Measurements from ENCODE around the gene ANKRD53.

Gene ANKRD53

GRCh38 chr2:70983506-70984227 lies 5.2 kb downstream of the ANKRD53 start:
- H3K4me2 ChIP-seq (ENCODE audit: low read length, poor library complexity, severe bottlenecking) = no peak overlapping the region
- H2BK12ac ChIP-seq (ENCODE audit: low read length in 2 of 2) = no peak overlapping the region
- H3K9me3 ChIP-seq (ENCODE audit: control insufficient read depth, low read length) = no peaks in the 10 kb centered on the region
- H3K4me1 ChIP-seq (ENCODE audit: control insufficient read depth, insufficient read depth, low read depth, low read length) = peaks cover 7% of the 10 kb centered on the region
- 96% methylated on average over 8 of the region's 8 CpGs for WGBS
- no peak overlapping the region for H2BK120ac ChIP-seq (ENCODE audit: low read depth, low read length)
- H2AFZ ChIP-seq (ENCODE audit: low read depth, low read length) = no peak overlapping the region
- no peak overlapping the region for H4K8ac ChIP-seq (ENCODE audit: low read length)
- H3K27me3 ChIP-seq (ENCODE audit: control insufficient read depth in 1 of 2, insufficient read depth in 1 of 2, low read length in 2 of 2) = no peaks in the 10 kb centered on the region
- H2BK15ac ChIP-seq (ENCODE audit: low read depth, poor library complexity, severe bottlenecking) = no peak overlapping the region
- no peak overlapping the region for H3K4me3 ChIP-seq (ENCODE audit: insufficient read depth in 1 of 2, low read depth in 1 of 2, low read length in 2 of 2)
- H4K91ac ChIP-seq (ENCODE audit: low read length) = no peak overlapping the region
- H3K4ac ChIP-seq (ENCODE audit: low read depth in 1 of 2, low read length in 2 of 2) = no peak overlapping the region
- DNase-seq = no peak
- no peak overlapping the region for H2AK5ac ChIP-seq (ENCODE audit: low read length, severe bottlenecking)
- no peak overlapping the region for H3K23ac ChIP-seq (ENCODE audit: low read length in 2 of 2)
- no peak overlapping the region for H3K14ac ChIP-seq (ENCODE audit: low read length in 2 of 2)
- peaks cover 38 to 53% of the 10 kb centered on the region in 2 experiments for H3K36me3 ChIP-seq (ENCODE audit: control insufficient read depth in 1 of 2, insufficient read depth in 2 of 2, low read depth in 1 of 2, low read length in 2 of 2)
- no peak overlapping the region for H2BK5ac ChIP-seq (ENCODE audit: low read depth, low read length, poor library complexity, severe bottlenecking)
- peaks cover 10% of the 10 kb centered on the region for H3K79me1 ChIP-seq (replicated peaks; ENCODE audit: low read length, poor library complexity, severe bottlenecking)
- no peak overlapping the region for H3K9ac ChIP-seq (ENCODE audit: low read length)
- no peak overlapping the region for H3K27ac ChIP-seq (ENCODE audit: low read length, poor library complexity, severe bottlenecking)
- H3K18ac ChIP-seq (ENCODE audit: low read depth in 1 of 2, low read length in 2 of 2) = no peak overlapping the region

- no peak overlapping the region for H3K27ac ChIP-seq (ENCODE audit: low read length, poor library complexity, severe bottlenecking)
- H3K18ac ChIP-seq (ENCODE audit: low read depth in 1 of 2, low read length in 2 of 2) = no peak overlapping the region
- DNase-seq = no peak
- H2AK5ac ChIP-seq (ENCODE audit: low read length, severe bottlenecking) = no peak overlapping the region
- no peaks in the 10 kb centered on the region for H3K27me3 ChIP-seq (ENCODE audit: control insufficient read depth in 1 of 2, insufficient read depth in 1 of 2, low read length in 2 of 2)
- H3K23ac ChIP-seq (ENCODE audit: low read length in 2 of 2) = no peak overlapping the region
- H3K4me3 ChIP-seq (ENCODE audit: insufficient read depth in 1 of 2, low read depth in 1 of 2, low read length in 2 of 2) = no peak overlapping the region
- H3K9ac ChIP-seq (ENCODE audit: low read length) = no peak overlapping the region
- H2BK5ac ChIP-seq (ENCODE audit: low read depth, low read length, poor library complexity, severe bottlenecking) = no peak overlapping the region
- H4K8ac ChIP-seq (ENCODE audit: low read length) = no peak overlapping the region
- no peak overlapping the region for H2BK12ac ChIP-seq (ENCODE audit: low read length in 2 of 2)
- no peak overlapping the region for H2BK15ac ChIP-seq (ENCODE audit: low read depth, poor library complexity, severe bottlenecking)
- H3K9me3 ChIP-seq (ENCODE audit: control insufficient read depth, low read length) = no peaks in the 10 kb centered on the region
- no peak overlapping the region for H4K91ac ChIP-seq (ENCODE audit: low read length)
- no peak overlapping the region for H3K4ac ChIP-seq (ENCODE audit: low read depth in 1 of 2, low read length in 2 of 2)
- peaks cover 14% of the 10 kb centered on the region for H3K79me1 ChIP-seq (replicated peaks; ENCODE audit: low read length, poor library complexity, severe bottlenecking)
- no peak overlapping the region for H2AFZ ChIP-seq (ENCODE audit: low read depth, low read length)
- H3K4me2 ChIP-seq (ENCODE audit: low read length, poor library complexity, severe bottlenecking) = no peak overlapping the region
- 95% methylated on average over 3 of the region's 3 CpGs for WGBS
- H3K14ac ChIP-seq (ENCODE audit: low read length in 2 of 2) = no peak overlapping the region
- peaks cover 5% of the 10 kb centered on the region for H3K4me1 ChIP-seq (ENCODE audit: control insufficient read depth, insufficient read depth, low read depth, low read length)
- peaks cover 43 to 58% of the 10 kb centered on the region in 2 experiments for H3K36me3 ChIP-seq (ENCODE audit: control insufficient read depth in 1 of 2, insufficient read depth in 2 of 2, low read depth in 1 of 2, low read length in 2 of 2)
- H2BK120ac ChIP-seq (ENCODE audit: low read depth, low read length) = no peak overlapping the region
Observed at GRCh38 chr2:70984228-70984575, 5.8 kb downstream of the ANKRD53 start.

GRCh38 chr2:70984576-70985282 lies 6.3 kb downstream of the ANKRD53 start:
- Histone ChIP-seq H3K23ac (ENCODE audit: low read length in 2 of 2) (no peak overlapping the region), H3K36me3 (ENCODE audit: control insufficient read depth in 1 of 2, insufficient read depth in 2 of 2, low read depth in 1 of 2, low read length in 2 of 2) (peaks cover 49 to 60% of the 10 kb centered on the region in 2 experiments), H3K27me3 (ENCODE audit: control insufficient read depth in 1 of 2, insufficient read depth in 1 of 2, low read length in 2 of 2) (no peaks in the 10 kb centered on the region), H4K91ac (ENCODE audit: low read length) (no peak overlapping the region), H2AK5ac (ENCODE audit: low read length, severe bottlenecking) (no peak overlapping the region), H2BK5ac (ENCODE audit: low read depth, low read length, poor library complexity, severe bottlenecking) (no peak overlapping the region), H2AFZ (ENCODE audit: low read depth, low read length) (no peak overlapping the region), H3K4me3 (ENCODE audit: insufficient read depth in 1 of 2, low read depth in 1 of 2, low read length in 2 of 2) (no peak overlapping the region), H3K14ac (ENCODE audit: low read length in 2 of 2) (no peak overlapping the region), H3K18ac (ENCODE audit: low read depth in 1 of 2, low read length in 2 of 2) (no peak overlapping the region), H3K4ac (ENCODE audit: low read depth in 1 of 2, low read length in 2 of 2) (no peak overlapping the region), H3K4me1 (ENCODE audit: control insufficient read depth, insufficient read depth, low read depth, low read length) (peaks cover 5% of the 10 kb centered on the region), H3K27ac (ENCODE audit: low read length, poor library complexity, severe bottlenecking) (no peak overlapping the region), H2BK15ac (ENCODE audit: low read depth, poor library complexity, severe bottlenecking) (no peak overlapping the region), H3K9ac (ENCODE audit: low read length) (no peak overlapping the region), H2BK120ac (ENCODE audit: low read depth, low read length) (no peak overlapping the region), H3K4me2 (ENCODE audit: low read length, poor library complexity, severe bottlenecking) (no peak overlapping the region), H3K79me1 (replicated peaks; ENCODE audit: low read length, poor library complexity, severe bottlenecking) (peaks cover 17% of the 10 kb centered on the region), H2BK12ac (ENCODE audit: low read length in 2 of 2) (no peak overlapping the region), H3K9me3 (ENCODE audit: control insufficient read depth, low read length) (no peaks in the 10 kb centered on the region), H4K8ac (ENCODE audit: low read length) (no peak overlapping the region)
- DNase-seq = peak; percentile 52
- WGBS = 57% methylated on average over 32 of the region's 32 CpGs

- Histone ChIP-seq H3K9me3 (ENCODE audit: control insufficient read depth, low read length) (no peaks in the 10 kb centered on the region), H3K27me3 (ENCODE audit: control insufficient read depth in 1 of 2, insufficient read depth in 1 of 2, low read length in 2 of 2) (no peaks in the 10 kb centered on the region), H2BK120ac (ENCODE audit: low read depth, low read length) (no peak overlapping the region), H3K4me2 (ENCODE audit: low read length, poor library complexity, severe bottlenecking) (no peak overlapping the region), H3K4me3 (ENCODE audit: insufficient read depth in 1 of 2, low read depth in 1 of 2, low read length in 2 of 2) (no peak overlapping the region), H3K79me1 (replicated peaks; ENCODE audit: low read length, poor library complexity, severe bottlenecking) (peaks cover 21% of the 10 kb centered on the region), H2AFZ (ENCODE audit: low read depth, low read length) (no peak overlapping the region), H3K23ac (ENCODE audit: low read length in 2 of 2) (no peak overlapping the region), H3K36me3 (ENCODE audit: control insufficient read depth in 1 of 2, insufficient read depth in 2 of 2, low read depth in 1 of 2, low read length in 2 of 2) (peaks cover 54 to 63% of the 10 kb centered on the region in 2 experiments), H3K4ac (ENCODE audit: low read depth in 1 of 2, low read length in 2 of 2) (no peak overlapping the region), H2BK15ac (ENCODE audit: low read depth, poor library complexity, severe bottlenecking) (no peak overlapping the region), H3K27ac (ENCODE audit: low read length, poor library complexity, severe bottlenecking) (no peak overlapping the region), H3K18ac (ENCODE audit: low read depth in 1 of 2, low read length in 2 of 2) (no peak overlapping the region), H4K8ac (ENCODE audit: low read length) (no peak overlapping the region), H2AK5ac (ENCODE audit: low read length, severe bottlenecking) (no peak overlapping the region), H3K4me1 (ENCODE audit: control insufficient read depth, insufficient read depth, low read depth, low read length) (peaks cover 5% of the 10 kb centered on the region), H3K9ac (ENCODE audit: low read length) (no peak overlapping the region), H2BK12ac (ENCODE audit: low read length in 2 of 2) (no peak overlapping the region), H3K14ac (ENCODE audit: low read length in 2 of 2) (no peak overlapping the region), H4K91ac (ENCODE audit: low read length) (no peak overlapping the region), H2BK5ac (ENCODE audit: low read depth, low read length, poor library complexity, severe bottlenecking) (no peak overlapping the region)
- DNase-seq = no peak
- WGBS = 59% methylated on average over 3 of the region's 5 CpGs
Observed at GRCh38 chr2:70985283-70985688, 6.9 kb downstream of the ANKRD53 start.

Measured in mesenchymal stem cell (in vitro differentiated cells and primary cell).